Cerebellar cortex (tissue), 1 donor: ENCODE data around the gene S100A6.
A peak's percentile ranks its signal among the peaks of the same experiment; 100 is the strongest.
"Not testable (repeated sequence)": the region's sequence is repeated elsewhere in the genome, so short reads cannot be mapped to it uniquely, and the experiment has no call there.

Experiments used
- DNase-seq: peaks from one replicate; pipeline ENCODE4 v3.0.0-alpha.2; 2015; ENCODE audit warnings: low spot score

Gene S100A6

GRCh38 chr1:153531638-153532037 is 4.2 kb downstream of the S100A6 start:
- no peak for DNase-seq

DNA sequence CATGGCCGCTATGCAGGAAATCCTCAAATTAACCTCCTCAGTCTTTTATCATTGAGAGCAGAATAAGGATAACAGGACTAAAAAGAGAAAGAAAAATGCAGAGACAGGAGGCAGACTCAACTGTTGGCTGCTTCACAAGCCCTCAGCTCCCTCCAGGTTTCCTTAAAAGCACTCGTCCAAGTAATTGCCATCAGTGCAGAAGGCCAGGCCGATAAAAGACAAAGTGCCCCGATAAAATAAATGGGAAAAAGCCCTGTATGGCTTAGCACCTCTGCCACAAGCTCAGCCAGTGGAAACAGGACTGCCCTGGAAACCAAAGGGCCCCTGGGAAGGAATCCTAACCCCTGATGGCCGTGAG is 8.1 kb downstream of the S100A6 start:
- DNase-seq, result no peak

- DNase-seq, result no peak
Observed at GRCh38 chr1:153527023-153527682, 8.6 kb downstream of the S100A6 start.

GRCh38 chr1:153526132-153526543 is 9.7 kb downstream of the S100A6 start:
- DNase-seq, result no peak

DNA sequence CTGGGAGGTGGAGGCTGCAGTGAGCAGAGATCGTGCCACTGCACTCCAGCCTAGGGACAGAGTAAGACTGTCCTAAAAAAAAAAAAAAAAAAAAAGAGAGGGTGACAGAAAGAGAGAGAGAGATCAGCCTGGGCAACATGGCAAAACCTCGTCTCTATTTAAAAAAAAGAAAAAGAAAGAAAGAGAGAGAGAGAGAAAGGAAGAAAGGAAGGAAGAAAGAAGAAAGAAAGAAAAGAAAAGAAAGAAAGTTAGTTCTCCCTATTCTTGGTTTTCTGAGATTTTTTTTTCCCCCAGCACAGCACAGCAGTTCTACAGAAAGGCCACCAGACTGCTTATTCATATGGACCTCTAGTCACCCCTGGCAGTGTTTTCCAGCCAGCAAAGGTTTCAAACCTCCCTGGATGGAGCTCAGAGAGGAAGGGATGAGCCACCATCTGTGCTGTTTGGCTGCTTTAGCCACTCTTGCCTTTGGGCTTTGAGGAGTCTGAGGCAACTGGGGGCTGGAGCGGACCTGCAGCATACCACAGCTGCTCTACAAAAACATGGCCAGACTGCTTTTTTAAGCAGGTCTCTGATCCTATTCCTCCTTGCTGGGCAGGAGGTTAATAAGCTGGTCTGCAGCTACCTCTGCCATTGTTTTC is 10.6 kb downstream of the S100A6 start:
- peak; percentile 91 for DNase-seq

- DNase-seq, result not testable (repeated sequence)
Observed at GRCh38 chr1:153522353-153523048, 13.3 kb downstream of the S100A6 start.

GRCh38 chr1:153521808-153522207 is 14.0 kb downstream of the S100A6 start:
- not testable (repeated sequence) for DNase-seq

- DNase-seq, result no peak
Observed at GRCh38 chr1:153520818-153521476, 14.8 kb downstream of the S100A6 start.

- not testable (repeated sequence) for DNase-seq
Observed at GRCh38 chr1:153520137-153520691, 15.6 kb downstream of the S100A6 start.

- no peak for DNase-seq
Observed at GRCh38 chr1:153519242-153519641, 16.5 kb downstream of the S100A6 start.

- no peak for DNase-seq
Observed at GRCh38 chr1:153515504-153516394, 20.0 kb downstream of the S100A6 start.

DNA sequence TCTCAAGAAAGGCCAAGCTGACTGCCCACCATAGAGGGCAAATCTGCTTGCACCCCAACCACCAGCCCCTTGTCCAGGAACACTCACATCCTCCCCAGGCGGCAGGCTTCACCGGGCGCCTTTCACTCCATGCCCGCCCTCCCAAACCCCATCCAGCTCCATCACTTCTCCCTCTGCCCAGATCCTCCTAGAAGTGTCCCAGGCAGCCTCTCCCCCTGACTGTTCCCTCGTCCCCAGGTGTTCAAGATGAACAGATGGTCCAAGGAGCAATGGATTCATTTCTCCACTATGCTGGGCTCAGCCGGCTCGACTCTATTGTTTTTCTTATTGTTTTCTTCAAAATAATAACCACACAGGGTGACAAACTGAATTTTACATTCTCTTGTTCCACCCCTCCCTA is 22.1 kb downstream of the S100A6 start:
- DNase-seq, result no peak

DNA sequence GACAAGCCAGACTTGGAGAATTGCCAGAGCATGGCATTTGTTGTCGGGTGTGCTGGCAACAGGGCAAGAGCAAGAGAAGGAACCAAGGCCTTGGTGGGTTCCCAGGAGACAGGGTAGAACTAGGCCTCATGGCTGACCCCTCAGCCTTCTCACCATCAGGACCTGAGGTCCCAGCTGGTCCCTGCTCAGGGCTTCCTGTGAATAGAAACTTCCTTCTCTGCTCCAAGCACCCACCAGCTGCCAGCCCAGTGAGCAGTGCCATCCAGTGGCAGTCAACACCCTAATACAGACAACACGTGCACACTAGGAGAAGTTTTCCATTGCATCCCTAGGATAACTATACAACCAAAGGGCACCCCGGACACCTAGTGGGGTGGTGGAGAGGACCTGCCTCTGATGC is 22.8 kb downstream of the S100A6 start:
- no peak for DNase-seq

DNA sequence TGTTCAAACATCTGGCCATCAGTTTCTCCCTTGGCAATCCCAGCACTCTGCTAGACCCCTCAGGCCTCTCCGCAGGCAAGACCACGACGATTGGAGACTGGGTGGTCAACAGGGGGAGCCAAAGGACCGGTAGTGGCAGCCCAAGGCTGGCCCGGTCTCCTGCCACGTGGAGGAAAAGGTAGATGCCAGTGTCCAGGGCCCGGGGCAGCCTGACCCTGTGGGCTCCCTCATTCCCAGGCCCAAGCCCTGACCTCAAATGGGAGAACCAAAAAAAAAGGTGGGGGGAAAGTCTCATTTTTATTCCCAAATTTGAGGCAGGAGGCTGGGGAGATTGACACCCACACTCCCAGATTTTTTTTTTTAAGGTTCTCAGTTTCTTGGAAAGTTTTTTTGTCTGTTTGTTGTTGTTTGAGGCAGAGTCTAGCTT is 24.8 kb downstream of the S100A6 start:
- DNase-seq, result peak; percentile 82

DNA sequence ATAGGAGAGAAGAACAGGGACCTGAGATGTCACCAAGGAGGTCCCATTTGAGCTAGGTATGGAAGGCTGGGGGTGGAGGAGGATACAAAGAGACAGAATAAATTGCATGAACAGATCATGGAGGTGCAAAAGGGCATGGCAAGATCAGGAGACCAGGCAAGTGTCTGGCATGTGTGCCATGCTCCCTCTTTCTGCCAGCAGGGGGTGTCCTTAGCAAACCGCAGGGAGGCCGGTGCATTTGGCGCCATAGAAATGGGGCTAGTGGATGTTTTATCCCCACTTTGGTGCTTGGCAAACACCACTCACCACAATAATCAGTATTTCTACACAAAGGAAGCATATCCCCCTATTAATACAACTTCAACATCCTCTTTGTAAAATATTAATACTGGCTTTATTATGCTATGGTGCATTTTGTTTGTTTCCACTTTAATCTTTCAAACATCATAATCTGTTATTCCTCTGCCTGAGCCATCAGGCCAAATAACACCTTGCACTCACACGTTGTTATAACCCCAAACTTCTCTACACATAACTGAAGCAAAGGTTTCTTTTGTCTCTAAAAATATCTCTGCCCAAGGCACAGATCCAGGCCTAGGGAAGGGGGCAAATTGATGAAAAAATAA is 25.9 kb downstream of the S100A6 start:
- peak; percentile 20 for DNase-seq

DNA sequence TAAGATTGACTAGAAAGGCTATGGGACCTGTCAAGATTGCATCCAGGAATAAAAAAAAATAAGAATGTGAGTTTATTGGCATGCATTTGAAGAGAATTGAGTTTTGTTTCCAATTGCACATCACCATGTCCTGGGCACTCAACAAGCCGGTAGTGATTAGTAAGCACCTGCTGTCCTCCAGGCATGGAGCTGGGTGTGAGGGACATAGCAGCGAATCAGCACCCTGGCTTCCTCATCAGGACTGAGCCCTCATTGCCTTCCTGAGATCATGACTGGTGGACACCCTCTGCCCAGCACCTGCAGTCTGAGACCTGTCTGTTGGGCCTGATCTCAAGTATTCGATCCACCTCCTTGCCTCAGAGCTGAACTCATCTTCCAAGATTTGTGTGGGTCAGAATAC is 26.8 kb downstream of the S100A6 start:
- DNase-seq, result no peak

- DNase-seq, result no peak
Observed at GRCh38 chr1:153507926-153508583, 27.7 kb downstream of the S100A6 start.

GRCh38 chr1:153506831-153507413 is 28.9 kb downstream of the S100A6 start:
- DNase-seq, result no peak

GRCh38 chr1:153506386-153506785 is 29.4 kb downstream of the S100A6 start:
- no peak for DNase-seq

- no peak for DNase-seq
Observed at GRCh38 chr1:153505576-153505975, 30.2 kb downstream of the S100A6 start.
